Vagina (tissue), 2 donors: ENCODE measurements around the gene CUX1.

Experiments
- CTCF ChIP-seq, 3 experiments: fragments of 450-650 bp in 2 of 3; fragments of 200-600 bp in 1 of 3; sonication (generic) in 1 of 3; IDR thresholded peaks; one replicate each; pipeline ENCODE4 v1.5.1; 2017 to 2019; ENCODE audit warnings: antibody characterized with exemption in 3 of 3, mild to moderate bottlenecking in 2 of 3, moderate library complexity in 2 of 3
- POLR2A ChIP-seq, 2 donors: fragments of 450-650 bp; IDR thresholded peaks; one replicate each; pipeline ENCODE4 v1.6.1; 2017; ENCODE audit warnings: antibody characterized with exemption in 2 of 2, mild to moderate bottlenecking in 2 of 2, moderate library complexity in 2 of 2
- POLR2AphosphoS5 ChIP-seq, 2 donors: sonication (generic); formaldehyde crosslinking; IDR thresholded peaks; one replicate each; pipeline ENCODE4 v1.9.0; 2017; ENCODE audit warnings: antibody characterized with exemption in 2 of 2, mild to moderate bottlenecking in 2 of 2, low read depth in 1 of 2; ENCODE audit not compliant: insufficient read depth in 1 of 2

- no peak for TF ChIP-seq CTCF (IDR thresholded peaks at IDR 0.05)
- TF ChIP-seq POLR2AphosphoS5 (IDR thresholded peaks at IDR 0.05; ENCODE audit: insufficient read depth in 1 of 2, low read depth in 1 of 2): no peak
- no peak for TF ChIP-seq POLR2A (IDR thresholded peaks at IDR 0.05)
Measured at GRCh38 chr7:101944611-101945010, 127.2 kb downstream of the CUX1 start.
